Measurements from ENCODE around the gene ZNF280A. TPM values are rescaled to one million over a fixed set of nuclear protein-coding genes. Genes with fewer than 3 reads are reported as not detected.
"Not testable (repeated sequence)": the region's sequence is repeated elsewhere in the genome, so short reads cannot be mapped to it uniquely, and the experiment has no call there.

Gene ZNF280A
- polyA plus RNA-seq, 3 donors, result not detected

DNA sequence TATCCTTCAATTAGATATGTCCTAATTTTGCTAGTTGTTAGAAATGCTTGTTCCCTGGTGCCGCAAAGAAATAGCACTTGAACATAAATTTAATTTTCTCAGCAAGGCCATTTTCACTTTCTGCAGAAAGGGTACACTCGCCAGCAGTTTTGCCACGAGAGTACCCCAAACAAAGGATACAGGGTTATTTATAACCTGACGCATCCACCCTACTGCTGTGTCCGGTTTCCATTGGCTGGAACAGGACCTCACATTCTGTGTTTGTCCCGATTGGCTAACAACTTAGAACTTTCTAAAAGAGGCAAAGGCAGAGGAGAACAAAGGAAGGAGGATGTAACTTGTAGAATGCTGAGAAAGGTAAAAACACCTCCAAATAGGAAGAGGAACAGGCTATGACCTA, 10.2 kb downstream of the ZNF280A start:
- H3K79me2 ChIP-seq (ENCODE audit: insufficient read depth, low read length); intact Hi-C loops (cut with micrococcal nuclease); H3K27me3 ChIP-seq (ENCODE audit: control insufficient read depth in 2 of 2, insufficient read depth in 2 of 2, low read length in 2 of 2); H3K36me3 Mint-ChIP-seq; DNase-seq; H3K4me2 ChIP-seq (replicated peaks; ENCODE audit: extremely low read depth, low read length, poor library complexity, severe bottlenecking); H3K27ac ChIP-seq (ENCODE audit: low read depth in 1 of 2, low read length in 2 of 2); H3K9ac ChIP-seq (ENCODE audit: insufficient read depth, low read length, poor library complexity, severe bottlenecking); H3K4me3 Mint-ChIP-seq; H2AFZ ChIP-seq (ENCODE audit: insufficient read depth, low read depth, low read length, poor library complexity, severe bottlenecking); H4K20me1 ChIP-seq (ENCODE audit: insufficient read depth, low read length); H3K4me3 ChIP-seq (replicated peaks in 1 of 3; ENCODE audit: low read depth in 2 of 3, low read length in 3 of 3); H3K36me3 ChIP-seq (replicated peaks in 1 of 2; ENCODE audit: control insufficient read depth in 1 of 2, insufficient read depth in 2 of 2, low read length in 2 of 2); H3K27ac Mint-ChIP-seq: not testable (repeated sequence)
- H3K27me3 Mint-ChIP-seq (ENCODE audit: low read depth in 3 of 3), result peaks cover 6 to 17% (median 8%) of the 10 kb centered on the region in 3 donors
- H3K9me3 Mint-ChIP-seq, result peaks cover 8 to 23% (median 15%) of the 10 kb centered on the region in 7 donors
- peaks cover 10 to 15% of the 10 kb centered on the region in 2 donors for H3K4me1 ChIP-seq (ENCODE audit: control insufficient read depth in 1 of 2, insufficient read depth in 2 of 2, low read length in 2 of 2)
- peaks cover 13% of the 10 kb centered on the region in 2 donors for H3K9me3 ChIP-seq (replicated peaks in 1 of 2; ENCODE audit: control insufficient read depth in 1 of 2, insufficient read depth in 1 of 2, low read length in 2 of 2)
- H3K4me1 Mint-ChIP-seq, result peaks cover 18% of the 10 kb centered on the region
- 94% methylated on average over 3 of the region's 6 CpGs for WGBS (ENCODE audit: insufficient coverage)

DNA sequence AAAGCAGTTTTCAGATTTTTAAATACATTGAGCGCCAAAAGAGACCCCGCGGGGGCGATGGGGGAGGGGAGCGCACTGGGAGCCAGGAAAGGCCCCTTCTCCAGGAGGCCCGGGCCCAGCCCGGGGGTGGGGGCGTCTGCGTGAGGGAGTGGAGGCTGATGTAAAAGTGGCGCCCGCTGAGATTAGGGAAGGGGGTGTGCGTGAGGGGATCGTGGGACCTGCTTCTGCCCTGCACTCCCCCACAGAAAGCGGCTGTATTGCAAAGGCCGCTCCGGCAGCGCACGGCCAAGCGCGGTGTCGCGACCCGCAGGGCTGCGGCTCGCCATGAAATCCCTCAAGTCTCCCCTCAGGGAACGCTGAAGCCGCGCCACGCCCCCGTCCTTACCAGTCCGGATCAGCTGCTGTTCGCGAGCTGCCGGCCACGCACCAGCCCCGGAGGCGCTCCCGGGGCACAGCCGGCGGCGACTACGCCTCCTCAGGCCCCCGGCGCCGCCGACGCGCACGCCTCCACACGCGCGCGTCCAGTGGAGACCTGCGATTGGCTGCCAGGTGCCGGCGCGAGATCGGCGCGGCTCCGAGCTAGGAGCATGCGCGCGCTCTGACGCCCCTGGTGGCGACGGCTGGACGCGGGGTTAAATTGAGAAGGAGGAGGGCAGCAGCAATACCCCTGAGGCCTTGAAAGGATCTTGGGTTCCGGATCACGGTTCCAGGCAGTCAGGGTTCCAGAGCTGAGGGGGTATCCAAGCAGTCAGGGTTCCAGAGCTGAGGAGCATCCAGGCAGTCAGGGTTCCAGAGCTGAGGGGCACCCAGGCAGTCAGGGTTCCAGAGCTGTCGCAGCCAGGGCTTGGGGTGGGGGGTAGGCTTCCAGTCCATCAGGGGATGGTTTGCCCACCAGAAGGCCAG, 11.5 kb downstream of the ZNF280A start, which contains the start of gene ZNF280B:
TSS of gene ZNF280B (minus strand) at position 469 of the 903 bp plus-strand sequence. CDS start 19,344 bp downstream, outside the sequence.
- TF ChIP-seq CTCF (IDR thresholded peaks at IDR 0.05), result peak; percentile 38
- Mint-ChIP-seq H3K9me3 (peaks cover 8 to 23% (median 15%) of the 10 kb centered on the region in 7 donors), H3K27ac (no peak within 1 kb of the TSS), H3K4me3 (peak within 1 kb of the TSS; percentile 75 to 84), H3K27me3 (ENCODE audit: low read depth in 3 of 3) (peaks cover 6 to 14% (median 8%) of the 10 kb centered on the region in 3 donors), H3K36me3 (no peaks in the 10 kb centered on the region), H3K4me1 (peaks cover 18% of the 10 kb centered on the region)
- peaks cover 10 to 15% of the 10 kb centered on the region in 2 donors for H3K4me1 ChIP-seq (ENCODE audit: control insufficient read depth in 1 of 2, insufficient read depth in 2 of 2, low read length in 2 of 2)
- WGBS (ENCODE audit: insufficient coverage), result 3% methylated on average over 65 of the region's 72 CpGs
- intact Hi-C loops (cut with micrococcal nuclease), result no loop called here
- no peaks in the 10 kb centered on the region for H3K27me3 ChIP-seq (ENCODE audit: control insufficient read depth in 2 of 2, insufficient read depth in 2 of 2, low read length in 2 of 2)
- no peaks in the 10 kb centered on the region for H3K36me3 ChIP-seq (replicated peaks in 1 of 2; ENCODE audit: control insufficient read depth in 1 of 2, insufficient read depth in 2 of 2, low read length in 2 of 2)
- DNase-seq, result peak; percentile 39 to 64 (median 47)
- H3K79me2 ChIP-seq (ENCODE audit: insufficient read depth, low read length), result no peaks in the 10 kb centered on the region
- H3K4me3 ChIP-seq (replicated peaks in 1 of 3; ENCODE audit: low read depth in 2 of 3, low read length in 3 of 3), result peak within 1 kb of the TSS; percentile 21 to 76 (median 56)
- peak within 1 kb of the TSS; percentile 92 for H2AFZ ChIP-seq (ENCODE audit: insufficient read depth, low read depth, low read length, poor library complexity, severe bottlenecking)
- H3K9ac ChIP-seq (ENCODE audit: insufficient read depth, low read length, poor library complexity, severe bottlenecking), result peak within 1 kb of the TSS; percentile 60
- no peaks in the 10 kb centered on the region for H4K20me1 ChIP-seq (ENCODE audit: insufficient read depth, low read length)
- peak within 1 kb of the TSS; percentile 89 for H3K4me2 ChIP-seq (replicated peaks; ENCODE audit: extremely low read depth, low read length, poor library complexity, severe bottlenecking)
- peaks cover 13% of the 10 kb centered on the region in 2 donors for H3K9me3 ChIP-seq (replicated peaks in 1 of 2; ENCODE audit: control insufficient read depth in 1 of 2, insufficient read depth in 1 of 2, low read length in 2 of 2)
- H3K27ac ChIP-seq (ENCODE audit: low read depth in 1 of 2, low read length in 2 of 2), result no peak within 1 kb of the TSS

Measured in CD14-positive monocyte (primary cell).